ENCODE data around the gene CD63.

The CD63 gene

DNA sequence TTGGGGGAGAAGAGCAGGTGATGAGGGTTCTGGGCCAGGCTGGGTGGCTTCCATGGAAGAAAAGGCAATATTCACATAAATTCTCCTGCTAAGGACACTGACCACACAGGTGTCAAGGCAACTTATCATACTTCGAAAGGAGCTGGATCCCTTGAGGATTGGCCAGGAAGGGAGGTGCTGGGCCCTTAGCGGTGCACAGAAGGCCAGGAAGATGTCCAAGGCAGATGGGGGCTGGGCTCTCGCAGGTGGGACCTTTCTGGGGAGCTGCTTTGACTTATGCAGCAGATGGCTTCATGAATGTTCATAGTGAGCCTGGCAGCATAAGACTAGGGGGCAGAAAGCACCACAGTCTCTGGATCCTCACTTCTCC, 3.9 kb downstream of the CD63 start (continued):
- TF ChIP-seq, protein P1, sequence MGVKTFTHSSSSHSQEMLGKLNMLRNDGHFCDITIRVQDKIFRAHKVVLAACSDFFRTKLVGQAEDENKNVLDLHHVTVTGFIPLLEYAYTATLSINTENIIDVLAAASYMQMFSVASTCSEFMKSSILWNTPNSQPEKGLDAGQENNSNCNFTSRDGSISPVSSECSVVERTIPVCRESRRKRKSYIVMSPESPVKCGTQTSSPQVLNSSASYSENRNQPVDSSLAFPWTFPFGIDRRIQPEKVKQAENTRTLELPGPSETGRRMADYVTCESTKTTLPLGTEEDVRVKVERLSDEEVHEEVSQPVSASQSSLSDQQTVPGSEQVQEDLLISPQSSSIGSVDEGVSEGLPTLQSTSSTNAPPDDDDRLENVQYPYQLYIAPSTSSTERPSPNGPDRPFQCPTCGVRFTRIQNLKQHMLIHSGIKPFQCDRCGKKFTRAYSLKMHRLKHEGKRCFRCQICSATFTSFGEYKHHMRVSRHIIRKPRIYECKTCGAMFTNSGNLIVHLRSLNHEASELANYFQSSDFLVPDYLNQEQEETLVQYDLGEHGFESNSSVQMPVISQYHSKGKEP (tag by site-specific recombination; IDR thresholded peaks at IDR 0.05): no peak
- TF ChIP-seq, protein P2, sequence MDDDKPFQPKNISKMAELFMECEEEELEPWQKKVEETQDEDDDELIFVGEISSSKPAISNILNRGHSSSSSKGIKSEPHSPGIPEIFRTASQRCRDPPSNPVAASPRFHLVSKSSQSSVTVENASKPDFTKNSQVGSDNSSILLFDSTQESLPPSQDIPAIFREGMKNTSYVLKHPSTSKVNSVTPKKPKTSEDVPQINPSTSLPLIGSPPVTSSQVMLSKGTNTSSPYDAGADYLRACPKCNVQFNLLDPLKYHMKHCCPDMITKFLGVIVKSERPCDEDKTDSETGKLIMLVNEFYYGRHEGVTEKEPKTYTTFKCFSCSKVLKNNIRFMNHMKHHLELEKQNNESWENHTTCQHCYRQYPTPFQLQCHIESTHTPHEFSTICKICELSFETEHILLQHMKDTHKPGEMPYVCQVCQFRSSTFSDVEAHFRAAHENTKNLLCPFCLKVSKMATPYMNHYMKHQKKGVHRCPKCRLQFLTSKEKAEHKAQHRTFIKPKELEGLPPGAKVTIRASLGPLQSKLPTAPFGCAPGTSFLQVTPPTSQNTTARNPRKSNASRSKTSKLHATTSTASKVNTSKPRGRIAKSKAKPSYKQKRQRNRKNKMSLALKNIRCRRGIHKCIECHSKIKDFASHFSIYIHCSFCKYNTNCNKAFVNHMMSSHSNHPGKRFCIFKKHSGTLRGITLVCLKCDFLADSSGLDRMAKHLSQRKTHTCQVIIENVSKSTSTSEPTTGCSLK (tag by site-specific recombination; IDR thresholded peaks at IDR 0.05): no peak
- TF ChIP-seq, protein P3, sequence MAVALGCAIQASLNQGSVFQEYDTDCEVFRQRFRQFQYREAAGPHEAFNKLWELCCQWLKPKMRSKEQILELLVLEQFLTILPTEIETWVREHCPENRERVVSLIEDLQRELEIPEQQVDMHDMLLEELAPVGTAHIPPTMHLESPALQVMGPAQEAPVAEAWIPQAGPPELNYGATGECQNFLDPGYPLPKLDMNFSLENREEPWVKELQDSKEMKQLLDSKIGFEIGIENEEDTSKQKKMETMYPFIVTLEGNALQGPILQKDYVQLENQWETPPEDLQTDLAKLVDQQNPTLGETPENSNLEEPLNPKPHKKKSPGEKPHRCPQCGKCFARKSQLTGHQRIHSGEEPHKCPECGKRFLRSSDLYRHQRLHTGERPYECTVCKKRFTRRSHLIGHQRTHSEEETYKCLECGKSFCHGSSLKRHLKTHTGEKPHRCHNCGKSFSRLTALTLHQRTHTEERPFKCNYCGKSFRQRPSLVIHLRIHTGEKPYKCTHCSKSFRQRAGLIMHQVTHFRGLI (tag by site-specific recombination; IDR thresholded peaks at IDR 0.05): no peak

DNA sequence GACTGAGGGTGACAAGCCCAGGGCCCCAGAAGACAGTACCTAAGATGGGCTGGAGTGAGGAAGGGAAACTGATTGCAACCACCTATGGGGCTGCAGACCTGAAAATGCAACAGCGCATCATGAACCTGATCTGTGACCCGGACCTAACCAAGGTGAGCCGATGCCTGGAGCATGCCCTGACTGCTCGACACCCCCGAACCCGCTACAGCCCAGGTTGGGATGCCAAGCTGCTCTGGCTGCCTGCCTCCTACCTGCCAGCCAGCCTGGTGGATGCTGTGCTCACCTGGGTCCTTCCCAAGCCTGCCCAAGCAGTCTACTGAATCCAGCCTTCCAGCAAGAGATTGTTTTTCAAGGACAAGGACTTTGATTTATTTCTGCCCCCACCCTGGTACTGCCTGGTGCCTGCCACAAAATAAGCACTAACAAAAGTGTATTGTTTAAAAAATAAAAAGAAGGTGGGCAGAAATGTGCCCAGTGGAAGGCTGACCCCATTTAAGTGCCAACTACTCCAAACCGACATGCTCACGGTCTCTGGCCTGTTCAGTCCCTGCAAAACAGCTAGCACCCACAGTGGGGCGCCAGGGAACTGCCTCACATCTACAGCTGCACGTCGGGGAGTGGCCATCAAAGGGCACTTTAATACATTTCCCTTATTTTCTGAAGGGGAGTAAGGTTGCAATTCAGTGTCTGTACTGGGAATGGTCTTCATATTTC, 4.4 kb downstream of the CD63 start:
- Histone ChIP-seq H3K4me3 (ENCODE audit: low read depth, low read length) (no peak overlapping the region), H3K4me1 (ENCODE audit: control insufficient read depth, insufficient read depth, low read length) (no peaks in the 10 kb centered on the region), H3K9me3 (ENCODE audit: control insufficient read depth, insufficient read depth, low read depth, low read length) (no peaks in the 10 kb centered on the region), H3K27ac (ENCODE audit: extremely low read depth, low read depth, low read length) (no peak overlapping the region), H3K36me3 (ENCODE audit: control insufficient read depth in 2 of 2, insufficient read depth in 1 of 2, low read length in 2 of 2) (peaks cover 12 to 64% of the 10 kb centered on the region in 2 experiments)
- TF ChIP-seq ZNF292 (tag by site-specific recombination; IDR thresholded peaks at IDR 0.05; ENCODE audit: borderline replicate concordance, low read depth) (0 out of 2 replicates have a peak, but pooled peaks have one; percentile 15), ZNF654 (tag by site-specific recombination; IDR thresholded peaks at IDR 0.05; ENCODE audit: low read depth) (peak; percentile 58), ZBTB8A (tag by site-specific recombination; IDR thresholded peaks at IDR 0.05) (peak; percentile 31; the same call in 1 of the 2 replicates), ZNF660 (tag by site-specific recombination; IDR thresholded peaks at IDR 0.05) (0 out of 2 replicates have a peak, but pooled peaks have one; percentile 33), ZNF2 (tag by site-specific recombination; IDR thresholded peaks at IDR 0.05) (no peak), ZNF121 (tag by site-specific recombination; IDR thresholded peaks at IDR 0.05) (no peak)
- TF ChIP-seq, protein P4, sequence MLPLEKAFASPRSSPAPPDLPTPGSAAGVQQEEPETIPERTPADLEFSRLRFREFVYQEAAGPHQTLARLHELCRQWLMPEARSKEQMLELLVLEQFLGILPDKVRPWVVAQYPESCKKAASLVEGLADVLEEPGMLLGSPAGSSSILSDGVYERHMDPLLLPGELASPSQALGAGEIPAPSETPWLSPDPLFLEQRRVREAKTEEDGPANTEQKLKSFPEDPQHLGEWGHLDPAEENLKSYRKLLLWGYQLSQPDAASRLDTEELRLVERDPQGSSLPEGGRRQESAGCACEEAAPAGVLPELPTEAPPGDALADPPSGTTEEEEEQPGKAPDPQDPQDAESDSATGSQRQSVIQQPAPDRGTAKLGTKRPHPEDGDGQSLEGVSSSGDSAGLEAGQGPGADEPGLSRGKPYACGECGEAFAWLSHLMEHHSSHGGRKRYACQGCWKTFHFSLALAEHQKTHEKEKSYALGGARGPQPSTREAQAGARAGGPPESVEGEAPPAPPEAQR (tag by site-specific recombination; IDR thresholded peaks at IDR 0.05): no peak
- TF ChIP-seq, protein P5, sequence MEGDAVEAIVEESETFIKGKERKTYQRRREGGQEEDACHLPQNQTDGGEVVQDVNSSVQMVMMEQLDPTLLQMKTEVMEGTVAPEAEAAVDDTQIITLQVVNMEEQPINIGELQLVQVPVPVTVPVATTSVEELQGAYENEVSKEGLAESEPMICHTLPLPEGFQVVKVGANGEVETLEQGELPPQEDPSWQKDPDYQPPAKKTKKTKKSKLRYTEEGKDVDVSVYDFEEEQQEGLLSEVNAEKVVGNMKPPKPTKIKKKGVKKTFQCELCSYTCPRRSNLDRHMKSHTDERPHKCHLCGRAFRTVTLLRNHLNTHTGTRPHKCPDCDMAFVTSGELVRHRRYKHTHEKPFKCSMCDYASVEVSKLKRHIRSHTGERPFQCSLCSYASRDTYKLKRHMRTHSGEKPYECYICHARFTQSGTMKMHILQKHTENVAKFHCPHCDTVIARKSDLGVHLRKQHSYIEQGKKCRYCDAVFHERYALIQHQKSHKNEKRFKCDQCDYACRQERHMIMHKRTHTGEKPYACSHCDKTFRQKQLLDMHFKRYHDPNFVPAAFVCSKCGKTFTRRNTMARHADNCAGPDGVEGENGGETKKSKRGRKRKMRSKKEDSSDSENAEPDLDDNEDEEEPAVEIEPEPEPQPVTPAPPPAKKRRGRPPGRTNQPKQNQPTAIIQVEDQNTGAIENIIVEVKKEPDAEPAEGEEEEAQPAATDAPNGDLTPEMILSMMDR (tag by site-specific recombination; IDR thresholded peaks at IDR 0.05): peak; percentile 37; the same call in 1 of the 2 replicates
- ChIA-PET CTCF (interaction anchor here (0.6 to 7.0 kb wide), 9 partner anchors 13 to 216 kb away, joined by 3 to 127 read pairs (median 4); partner anchors contain the start of gene ITGA7), POLR2A (interaction anchor here (1.0 to 1.9 kb wide), 4 partner anchors 9 to 20 kb away, joined by 3 to 17 read pairs (median 4); partner anchors contain the start of gene BLOC1S1)
